ENCODE measurements around the gene MBP.

MBP gene

GRCh38 chr18:77013811-77014521 is 118.6 kb downstream of the MBP start:
- ChIA-PET POLR2A (no interaction called here), CTCF (no interaction called here)
- no peak for DNase-seq (ENCODE audit: extremely low spot score)
- TF ChIP-seq LEF1 (IDR thresholded peaks at IDR 0.05; ENCODE audit: borderline replicate concordance) = no peak
- TF ChIP-seq SUZ12 (IDR thresholded peaks at IDR 0.05) = no peak
- no peak for TF ChIP-seq HDGF (IDR thresholded peaks at IDR 0.05; ENCODE audit: borderline replicate concordance)
- TF ChIP-seq FOXM1 (IDR thresholded peaks at IDR 0.05; ENCODE audit: borderline replicate concordance) = no peak
- TF ChIP-seq NFRKB (IDR thresholded peaks at IDR 0.05) = no peak
- TF ChIP-seq L3MBTL2 (conservative IDR thresholded peaks at IDR 0.05) = no peak
- no peak for TF ChIP-seq ARNT (IDR thresholded peaks at IDR 0.05)
- TF ChIP-seq ELF4 (IDR thresholded peaks at IDR 0.05) = no peak
- no peak for TF ChIP-seq TARDBP (IDR thresholded peaks at IDR 0.05)
- TF ChIP-seq FOXK2 (IDR thresholded peaks at IDR 0.05) = no peak
- TF ChIP-seq BHLHE40 (IDR thresholded peaks at IDR 0.05; ENCODE audit: borderline replicate concordance) = no peak
- TF ChIP-seq PKNOX1 (IDR thresholded peaks at IDR 0.05) = no peak
- TF ChIP-seq CTBP1 (IDR thresholded peaks at IDR 0.05; ENCODE audit: borderline replicate concordance) = no peak

- CTCF ChIA-PET = no interaction called here
These were observed 119.6 kb downstream of the MBP start for GRCh38 chr18:77012806-77013541.

GRCh38 chr18:77012120-77012519 is 120.5 kb downstream of the MBP start:
- POLR2A ChIA-PET = no interaction called here
- CTCF ChIA-PET = interaction anchor here (0.7 kb wide), 1 partner anchor 11 kb away, joined by 3 read pairs; no protein-coding TSS in a partner anchor
- TF ChIP-seq PKNOX1 (IDR thresholded peaks at IDR 0.05) (no peak), SP1 (IDR thresholded peaks at IDR 0.05) (no peak), CTBP1 (IDR thresholded peaks at IDR 0.05; ENCODE audit: borderline replicate concordance) (no peak)
- DNase-seq (ENCODE audit: extremely low spot score) = no peak

More at GRCh38 chr18:77012806-77013541, 119.6 kb downstream of the MBP start:
- no peak for TF ChIP-seq LEF1 (IDR thresholded peaks at IDR 0.05; ENCODE audit: borderline replicate concordance)
- no peak for TF ChIP-seq TARDBP (IDR thresholded peaks at IDR 0.05)
- TF ChIP-seq SUZ12 (IDR thresholded peaks at IDR 0.05) = no peak
- TF ChIP-seq BHLHE40 (IDR thresholded peaks at IDR 0.05; ENCODE audit: borderline replicate concordance) = no peak
- TF ChIP-seq ARNT (IDR thresholded peaks at IDR 0.05) = no peak
- no peak for TF ChIP-seq L3MBTL2 (conservative IDR thresholded peaks at IDR 0.05)
- no peak for TF ChIP-seq FOXA1 (IDR thresholded peaks at IDR 0.05)
- TF ChIP-seq SP1 (IDR thresholded peaks at IDR 0.05) = no peak
- TF ChIP-seq HDGF (IDR thresholded peaks at IDR 0.05; ENCODE audit: borderline replicate concordance) = no peak
- TF ChIP-seq CTBP1 (IDR thresholded peaks at IDR 0.05; ENCODE audit: borderline replicate concordance) = no peak
- no peak for TF ChIP-seq NFRKB (IDR thresholded peaks at IDR 0.05)
- POLR2A ChIA-PET = no interaction called here
- DNase-seq (ENCODE audit: extremely low spot score) = no peak

GRCh38 chr18:77009675-77010074 is 122.9 kb downstream of the MBP start:
- CTCF ChIA-PET = interaction anchor here (0.6 to 1.4 kb wide), 2 partner anchors 9 kb away, joined by 4 to 6 read pairs; no protein-coding TSS in a partner anchor
- no peak for DNase-seq (ENCODE audit: extremely low spot score)
- TF ChIP-seq L3MBTL2 (conservative IDR thresholded peaks at IDR 0.05) (no peak), FOXA1 (IDR thresholded peaks at IDR 0.05) (no peak), FOXK2 (IDR thresholded peaks at IDR 0.05) (no peak), NFRKB (IDR thresholded peaks at IDR 0.05) (no peak), BHLHE40 (IDR thresholded peaks at IDR 0.05; ENCODE audit: borderline replicate concordance) (no peak), ARNT (IDR thresholded peaks at IDR 0.05) (no peak), ZNF384 (IDR thresholded peaks at IDR 0.05) (no peak), ELF4 (IDR thresholded peaks at IDR 0.05) (no peak)
- POLR2A ChIA-PET = no interaction called here

- no peak for DNase-seq (ENCODE audit: extremely low spot score)
- CTCF ChIA-PET = interaction anchor here (0.6 kb wide), 2 partner anchors 8 to 10 kb away, joined by 4 read pairs; no protein-coding TSS in a partner anchor
- TF ChIP-seq L3MBTL2 (conservative IDR thresholded peaks at IDR 0.05) (no peak), LEF1 (IDR thresholded peaks at IDR 0.05; ENCODE audit: borderline replicate concordance) (no peak), ZNF384 (IDR thresholded peaks at IDR 0.05) (no peak), HDGF (IDR thresholded peaks at IDR 0.05; ENCODE audit: borderline replicate concordance) (no peak), ELF4 (IDR thresholded peaks at IDR 0.05) (no peak), CTBP1 (IDR thresholded peaks at IDR 0.05; ENCODE audit: borderline replicate concordance) (no peak), SUZ12 (IDR thresholded peaks at IDR 0.05) (no peak), BHLHE40 (IDR thresholded peaks at IDR 0.05; ENCODE audit: borderline replicate concordance) (no peak), SP1 (IDR thresholded peaks at IDR 0.05) (no peak), FOXK2 (IDR thresholded peaks at IDR 0.05) (no peak)
- POLR2A ChIA-PET = no interaction called here
These were observed 123.8 kb downstream of the MBP start for GRCh38 chr18:77008576-77009315.

GRCh38 chr18:77008006-77008405 is 124.6 kb downstream of the MBP start:
- no peak for TF ChIP-seq L3MBTL2 (conservative IDR thresholded peaks at IDR 0.05)
- no peak for TF ChIP-seq FOXA1 (IDR thresholded peaks at IDR 0.05)
- no peak for TF ChIP-seq FOXK2 (IDR thresholded peaks at IDR 0.05)
- TF ChIP-seq ELF4 (IDR thresholded peaks at IDR 0.05) = no peak
- TF ChIP-seq HDGF (IDR thresholded peaks at IDR 0.05; ENCODE audit: borderline replicate concordance) = no peak
- no peak for TF ChIP-seq FOXM1 (IDR thresholded peaks at IDR 0.05; ENCODE audit: borderline replicate concordance)
- no peak for TF ChIP-seq TARDBP (IDR thresholded peaks at IDR 0.05)
- no peak for TF ChIP-seq BHLHE40 (IDR thresholded peaks at IDR 0.05; ENCODE audit: borderline replicate concordance)
- TF ChIP-seq NFRKB (IDR thresholded peaks at IDR 0.05) = no peak
- no peak for TF ChIP-seq ARNT (IDR thresholded peaks at IDR 0.05)
- TF ChIP-seq ZNF384 (IDR thresholded peaks at IDR 0.05) = no peak
- TF ChIP-seq PKNOX1 (IDR thresholded peaks at IDR 0.05) = no peak
- TF ChIP-seq SP1 (IDR thresholded peaks at IDR 0.05) = no peak
- no peak for TF ChIP-seq SUZ12 (IDR thresholded peaks at IDR 0.05)
- TF ChIP-seq CTBP1 (IDR thresholded peaks at IDR 0.05; ENCODE audit: borderline replicate concordance) = no peak
- TF ChIP-seq LEF1 (IDR thresholded peaks at IDR 0.05; ENCODE audit: borderline replicate concordance) = no peak
- ChIA-PET POLR2A (no interaction called here), CTCF (no interaction called here)
- DNase-seq (ENCODE audit: extremely low spot score) = no peak
